HG03139 (cell line): Measurements from ENCODE around the gene RAD54L.
"Not testable (repeated sequence)": the region's sequence is repeated elsewhere in the genome, so short reads cannot be mapped to it uniquely, and the experiment has no call there.

Source experiments
- ATAC-seq: cut with Tn5 transposase; IDR thresholded peaks from one replicate; pipeline ENCODE4 v1.9.1; 2021; ENCODE audit not compliant: unreplicated experiment

RAD54L gene

GRCh38 chr1:46317323-46317722 lies 69.8 kb downstream of the RAD54L start:
- no peak for ATAC-seq

- ATAC-seq = not testable (repeated sequence)
These were observed 71.7 kb downstream of the RAD54L start for GRCh38 chr1:46319301-46319700.

GRCh38 chr1:46319960-46320914 lies 72.7 kb downstream of the RAD54L start:
- ATAC-seq = not testable (repeated sequence)

GRCh38 chr1:46322191-46322590 lies 74.6 kb downstream of the RAD54L start:
- ATAC-seq = not testable (repeated sequence)

GRCh38 chr1:46325285-46326076 lies 77.9 kb downstream of the RAD54L start:
- not testable (repeated sequence) for ATAC-seq
